IgD-negative memory B cell (primary cell): ENCODE results near the gene ARHGAP23. TPM values are rescaled to one million over a fixed set of nuclear protein-coding genes. Genes with fewer than 3 reads are reported as not detected.

Source experiments
- H3K27ac Mint-ChIP-seq, 3 donors: one replicate each; pipeline ENCODE4 v1.8.0; 2020 to 2022; ENCODE audit warnings: mild to moderate bottlenecking in 3 of 3, mixed read lengths in 3 of 3, moderate library complexity in 1 of 3
- H3K27me3 Mint-ChIP-seq: one replicate; pipeline ENCODE4 v1.8.0; 2021; ENCODE audit warnings: mixed read lengths
- H3K36me3 Mint-ChIP-seq: one replicate; pipeline ENCODE4 v1.8.0; 2020; ENCODE audit warnings: mild to moderate bottlenecking, mixed read lengths
- H3K4me1 Mint-ChIP-seq, 3 donors: one replicate each; pipeline ENCODE4 v1.8.0; 2020 to 2022; ENCODE audit warnings: mixed read lengths in 3 of 3, mild to moderate bottlenecking in 1 of 3
- H3K4me3 Mint-ChIP-seq, 4 donors: one replicate each; pipeline ENCODE4 v1.8.0; 2020 to 2022; ENCODE audit warnings: mild to moderate bottlenecking in 4 of 4, mixed read lengths in 4 of 4, moderate library complexity in 3 of 4
- H3K9me3 Mint-ChIP-seq, 3 donors: one replicate each; pipeline ENCODE4 v1.8.0; 2020 to 2021; ENCODE audit warnings: mixed read lengths in 3 of 3, mild to moderate bottlenecking in 1 of 3
- polyA plus RNA-seq: library from polyadenylated mRNA; unstranded; fragments of 300-500 nt; fragmentation: Illumina TruSeq; gene quantifications from one replicate; pipeline ENCODE4 v1.2.3, GENCODE V29; 2021

Gene ARHGAP23
- polyA plus RNA-seq, 1 donor from 2014 or later: not detected

DNA sequence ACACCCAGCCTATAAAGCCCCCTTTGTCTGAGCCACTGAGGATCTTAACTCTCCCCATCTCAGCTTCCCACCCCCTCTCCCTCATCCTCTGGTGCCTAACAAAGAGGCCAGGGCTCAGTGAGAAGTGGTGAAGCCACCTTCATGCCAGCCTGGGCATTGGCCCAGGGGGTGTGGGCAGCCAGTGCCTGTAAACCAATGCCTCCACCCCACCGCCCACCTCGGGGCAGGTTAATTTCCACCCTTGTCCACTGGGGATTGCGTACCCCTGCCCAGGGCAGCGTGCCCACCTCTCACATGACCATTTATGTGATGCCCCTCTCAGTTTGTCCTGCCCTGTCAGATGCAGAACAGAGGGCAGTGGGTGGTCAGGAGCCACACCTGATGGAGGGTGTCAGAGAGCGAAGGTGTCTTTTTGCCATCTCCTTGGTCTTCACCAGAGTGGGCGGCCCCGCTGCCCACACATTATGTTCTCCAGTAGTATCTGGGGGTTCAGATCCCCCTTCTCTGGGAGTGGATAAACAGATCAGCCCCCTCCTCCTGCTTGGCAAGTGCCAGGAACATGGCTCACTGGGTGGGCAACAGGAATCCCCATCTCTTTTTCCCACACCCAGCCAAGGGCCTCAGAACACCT, 10.1 kb upstream of the ARHGAP23 start:
- Mint-ChIP-seq H3K36me3 (no peaks in the 10 kb centered on the region), H3K9me3 (no peaks in the 10 kb centered on the region), H3K27me3 (peaks cover 44% of the 10 kb centered on the region), H3K27ac (no peak overlapping the region), H3K4me1 (peaks cover 1 to 6% (median 5%) of the 10 kb centered on the region in 3 donors), H3K4me3 (peak overlapping the region in 1 of 4 donors; percentile 17)

DNA sequence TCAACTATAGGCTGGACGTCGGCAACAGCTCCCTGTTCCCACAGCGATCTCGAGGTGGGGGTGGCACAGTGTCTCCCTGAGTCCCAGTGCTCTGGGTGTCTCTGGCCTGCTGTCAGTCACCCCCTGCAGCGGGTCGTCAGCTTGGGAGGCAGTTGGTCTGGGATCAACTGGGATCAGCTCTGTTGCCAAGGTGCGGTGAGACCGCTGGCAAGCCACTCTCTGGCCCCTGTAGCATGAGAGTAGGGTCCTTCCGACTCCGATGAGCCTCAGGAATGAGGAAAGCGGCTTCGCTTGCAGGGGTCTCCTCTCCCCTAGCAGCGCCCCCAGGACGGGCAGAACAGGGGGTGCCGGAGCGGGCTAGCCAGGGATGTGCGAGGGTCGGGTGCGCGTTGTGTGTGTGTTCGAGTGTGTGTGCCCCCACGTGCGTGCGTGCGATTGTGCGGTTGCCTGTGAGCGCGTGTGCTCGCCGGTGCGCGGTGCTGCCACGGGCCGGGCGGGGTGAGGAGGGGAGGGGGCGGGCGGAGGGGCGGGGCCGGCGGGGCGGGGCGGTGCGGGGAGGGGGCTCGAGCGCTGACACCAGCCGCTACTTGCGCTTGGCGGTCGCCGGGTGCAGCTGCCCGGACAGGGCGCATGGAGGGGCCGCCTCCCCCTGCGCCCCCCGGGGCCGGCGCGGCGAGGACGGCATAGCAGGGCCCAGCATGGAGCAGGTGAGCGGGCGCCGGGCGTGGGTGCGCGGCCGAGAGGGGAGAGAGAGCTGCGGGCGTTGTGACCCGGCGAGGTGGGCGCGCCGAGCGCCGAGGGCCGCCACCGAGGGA, 9.4 kb upstream of the ARHGAP23 start:
- peak overlapping the region in 1 of 3 donors; percentile 23 for H3K27ac Mint-ChIP-seq
- peak overlapping the region in 2 of 4 donors; percentile 73 to 78 for H3K4me3 Mint-ChIP-seq
- peaks cover 47% of the 10 kb centered on the region for H3K27me3 Mint-ChIP-seq
- H3K4me1 Mint-ChIP-seq: peaks cover 4 to 9% (median 6%) of the 10 kb centered on the region in 3 donors
- no peaks in the 10 kb centered on the region for H3K9me3 Mint-ChIP-seq
- H3K36me3 Mint-ChIP-seq: no peaks in the 10 kb centered on the region

DNA sequence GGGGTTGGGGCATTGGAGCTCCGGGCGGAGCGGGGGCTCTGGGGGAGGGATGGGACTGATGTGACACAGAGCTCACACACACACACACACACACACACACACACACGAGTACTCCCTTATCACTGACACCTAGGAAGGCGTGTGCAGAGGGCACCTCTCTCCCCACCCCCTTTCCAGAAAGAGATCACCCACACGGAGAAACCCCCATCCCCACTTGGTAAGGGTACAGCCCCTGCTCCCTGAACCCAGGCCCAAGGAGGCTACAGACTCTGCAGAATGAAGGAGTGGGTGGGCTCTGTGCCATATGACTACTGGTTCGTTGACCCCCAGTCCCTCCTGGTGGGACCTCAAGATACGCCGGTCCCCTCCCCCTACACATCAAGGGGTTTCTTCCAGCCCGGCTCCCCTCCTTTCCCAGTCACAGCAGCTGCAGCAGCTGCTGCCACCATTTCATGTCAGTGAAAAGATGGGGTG, 8.7 kb upstream of the ARHGAP23 start:
- Mint-ChIP-seq H3K27me3 (peaks cover 51% of the 10 kb centered on the region), H3K4me3 (peak overlapping the region in 2 of 4 donors; percentile 47 to 70), H3K9me3 (no peaks in the 10 kb centered on the region), H3K27ac (no peak overlapping the region), H3K4me1 (peaks cover 4 to 10% (median 7%) of the 10 kb centered on the region in 3 donors), H3K36me3 (no peaks in the 10 kb centered on the region)

DNA sequence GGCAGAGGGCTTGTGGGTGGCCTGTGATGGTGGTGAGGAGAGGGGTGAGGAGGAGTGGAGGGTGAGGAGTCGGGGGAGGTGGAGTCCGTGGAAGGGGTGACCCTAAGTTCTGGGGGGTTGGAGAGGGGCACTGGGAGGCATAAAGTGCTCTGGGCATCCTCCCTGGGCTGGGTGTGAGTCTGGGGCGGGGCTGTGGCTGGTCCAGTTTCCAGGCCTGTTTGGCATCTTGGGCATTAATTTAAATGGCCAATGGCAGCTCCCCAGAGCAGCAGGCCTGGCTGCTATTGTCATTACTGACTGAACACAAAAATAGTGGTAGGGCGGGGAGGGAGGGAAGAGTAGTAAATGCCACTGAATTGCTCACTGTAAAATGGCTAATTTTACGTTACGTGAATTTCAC, 7.7 kb upstream of the ARHGAP23 start:
- Mint-ChIP-seq H3K27me3 (peaks cover 60% of the 10 kb centered on the region), H3K36me3 (peaks cover 2% of the 10 kb centered on the region), H3K4me3 (peak overlapping the region in 1 of 4 donors; percentile 66), H3K9me3 (no peaks in the 10 kb centered on the region), H3K27ac (no peak overlapping the region), H3K4me1 (peaks cover 4 to 10% (median 7%) of the 10 kb centered on the region in 3 donors)

DNA sequence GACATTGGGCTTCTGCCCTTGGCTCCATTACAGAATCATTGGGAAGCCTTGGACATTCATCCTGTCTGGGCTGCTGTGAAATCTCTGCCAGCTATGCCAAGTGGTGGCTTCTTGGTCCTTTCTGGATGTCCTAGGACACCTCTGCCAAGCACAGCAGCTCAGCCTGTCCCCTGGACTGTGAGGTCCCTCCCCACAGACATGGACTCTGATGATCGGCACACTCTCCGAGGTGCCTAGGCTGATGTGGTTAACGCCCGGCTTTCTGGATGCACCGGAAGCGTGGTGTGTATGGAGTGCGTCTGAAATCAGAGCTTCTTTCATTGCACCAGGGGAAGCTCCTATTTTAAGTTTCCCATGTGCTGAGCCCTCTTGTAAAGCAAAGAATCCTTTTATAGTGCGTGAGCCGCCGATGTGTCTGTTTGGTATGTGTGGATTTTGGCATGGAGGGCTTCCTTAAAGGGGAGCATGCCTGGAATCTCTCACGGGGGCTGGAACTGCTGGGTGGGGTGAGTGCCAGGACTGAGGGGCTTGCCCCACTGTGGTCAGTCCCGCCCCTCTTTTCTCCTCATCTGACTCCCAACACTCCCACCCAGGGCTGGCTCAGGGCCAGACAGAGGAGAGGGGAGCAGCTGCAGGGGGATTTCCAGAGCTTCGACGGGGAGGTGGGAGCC, 7.0 kb upstream of the ARHGAP23 start:
- Mint-ChIP-seq H3K36me3 (peaks cover 2% of the 10 kb centered on the region), H3K4me3 (no peak overlapping the region), H3K9me3 (no peaks in the 10 kb centered on the region), H3K27me3 (peaks cover 62% of the 10 kb centered on the region), H3K4me1 (peaks cover 4 to 10% (median 7%) of the 10 kb centered on the region in 3 donors), H3K27ac (no peak overlapping the region)

DNA sequence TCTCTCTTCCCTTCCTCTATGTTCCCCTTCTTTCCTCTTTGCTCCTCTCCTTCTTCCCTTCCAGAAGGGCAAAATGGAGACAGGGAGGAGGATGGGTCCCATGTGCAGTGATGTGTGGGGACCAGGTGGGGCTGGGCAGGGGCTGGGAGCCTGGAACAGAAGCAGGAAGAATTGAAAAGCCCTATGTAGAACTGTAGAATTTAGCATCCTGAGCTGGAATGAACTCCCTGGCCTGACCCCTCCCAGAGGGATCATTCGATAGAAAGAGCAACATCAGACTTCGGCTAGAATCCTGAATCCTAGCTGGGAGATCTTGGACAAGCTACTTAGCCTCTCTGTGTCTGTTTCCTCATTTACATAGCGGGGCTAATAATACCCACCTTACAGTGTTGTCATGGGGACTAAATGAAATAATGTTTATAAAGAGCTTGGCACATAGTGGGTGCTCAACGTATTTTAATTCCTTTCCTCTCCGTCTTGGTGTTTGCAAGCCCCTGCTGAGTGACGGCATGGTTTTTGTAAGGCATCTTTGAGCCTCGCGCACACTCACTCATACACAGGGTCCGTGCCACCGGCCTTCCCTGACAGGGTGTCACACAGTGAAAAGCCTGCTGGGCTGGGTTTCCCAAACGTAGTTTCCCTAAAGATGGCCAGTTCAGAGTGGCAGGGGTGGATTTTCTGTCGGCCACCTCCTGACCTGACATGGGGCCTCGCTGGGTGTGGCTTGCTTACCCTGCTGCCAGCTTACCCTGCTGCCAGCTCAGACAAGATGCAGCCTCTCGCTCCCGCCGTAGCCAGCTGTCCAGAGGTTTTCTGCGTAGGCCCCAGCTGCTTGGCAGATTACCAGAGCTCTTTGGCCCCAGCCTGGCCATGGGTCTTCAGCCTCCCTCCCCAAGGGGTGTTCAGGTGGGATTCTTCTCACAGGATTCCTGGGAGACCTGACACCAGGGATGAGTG, 6.1 kb upstream of the ARHGAP23 start:
- H3K4me1 Mint-ChIP-seq: peaks cover 4 to 7% (median 7%) of the 10 kb centered on the region in 3 donors
- peaks cover 2% of the 10 kb centered on the region for H3K36me3 Mint-ChIP-seq
- no peak overlapping the region for H3K27ac Mint-ChIP-seq
- no peaks in the 10 kb centered on the region for H3K9me3 Mint-ChIP-seq
- H3K27me3 Mint-ChIP-seq: peaks cover 62% of the 10 kb centered on the region
- H3K4me3 Mint-ChIP-seq: no peak overlapping the region

DNA sequence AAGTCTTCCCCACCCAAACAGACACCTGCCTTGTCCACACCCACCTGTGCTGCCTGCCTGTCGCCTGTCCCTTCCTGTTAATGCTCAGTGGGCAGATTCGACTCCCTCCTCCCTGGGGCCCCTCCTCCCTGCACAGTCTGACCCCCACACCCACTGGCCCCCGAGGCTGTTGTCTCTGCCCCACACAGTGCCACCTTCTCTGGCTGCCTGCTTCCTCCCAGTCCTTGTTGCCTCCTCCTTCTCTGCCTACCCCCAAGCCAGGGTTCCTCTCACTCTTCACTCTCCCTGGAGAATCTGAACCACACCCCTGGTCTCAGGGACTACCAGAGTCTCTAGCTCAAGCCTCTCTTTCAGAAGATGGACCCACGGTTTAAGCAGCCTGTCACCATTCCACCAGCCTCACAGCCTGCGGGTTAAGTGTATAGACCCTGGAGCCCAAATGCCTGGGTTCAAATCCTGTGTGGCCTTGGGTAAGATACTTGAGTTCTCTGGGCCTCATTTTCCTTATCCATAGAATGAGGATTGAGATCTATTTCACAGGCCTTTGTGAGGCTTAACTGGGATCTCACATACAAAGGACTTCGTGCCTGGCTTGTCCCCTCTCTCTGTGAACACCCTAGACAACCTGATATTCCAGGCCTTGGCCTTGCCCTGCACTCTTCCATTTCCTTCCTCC, 3.8 kb upstream of the ARHGAP23 start:
- peaks cover 4% of the 10 kb centered on the region for H3K36me3 Mint-ChIP-seq
- H3K9me3 Mint-ChIP-seq: no peaks in the 10 kb centered on the region
- peaks cover 52% of the 10 kb centered on the region for H3K27me3 Mint-ChIP-seq
- no peak overlapping the region for H3K27ac Mint-ChIP-seq
- H3K4me3 Mint-ChIP-seq: no peak overlapping the region
- peaks cover 5 to 7% (median 6%) of the 10 kb centered on the region in 3 donors for H3K4me1 Mint-ChIP-seq

DNA sequence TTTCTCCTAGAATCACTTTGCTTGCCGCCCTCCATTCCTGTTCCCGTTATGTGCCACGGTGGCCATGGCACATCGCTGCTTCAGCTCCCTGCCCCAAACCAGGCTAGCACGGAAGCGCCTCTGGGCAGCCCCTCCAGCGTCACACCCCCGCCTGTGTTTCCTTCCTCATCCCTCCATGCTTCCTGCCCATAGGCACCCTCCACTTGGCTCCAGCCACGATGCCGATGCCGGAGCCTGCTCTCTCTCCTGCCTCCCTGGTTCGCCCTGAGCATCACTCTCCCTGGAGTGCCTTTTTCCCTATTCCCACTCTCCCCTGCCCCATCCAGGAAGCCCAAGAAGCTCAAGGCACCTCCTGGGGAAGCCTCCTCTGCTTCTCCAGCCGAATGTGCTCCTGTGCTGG, 3.2 kb upstream of the ARHGAP23 start:
- H3K4me1 Mint-ChIP-seq: peaks cover 5 to 7% (median 6%) of the 10 kb centered on the region in 3 donors
- no peak overlapping the region for H3K27ac Mint-ChIP-seq
- H3K4me3 Mint-ChIP-seq: no peak overlapping the region
- peaks cover 4% of the 10 kb centered on the region for H3K36me3 Mint-ChIP-seq
- H3K27me3 Mint-ChIP-seq: peaks cover 46% of the 10 kb centered on the region
- no peaks in the 10 kb centered on the region for H3K9me3 Mint-ChIP-seq

DNA sequence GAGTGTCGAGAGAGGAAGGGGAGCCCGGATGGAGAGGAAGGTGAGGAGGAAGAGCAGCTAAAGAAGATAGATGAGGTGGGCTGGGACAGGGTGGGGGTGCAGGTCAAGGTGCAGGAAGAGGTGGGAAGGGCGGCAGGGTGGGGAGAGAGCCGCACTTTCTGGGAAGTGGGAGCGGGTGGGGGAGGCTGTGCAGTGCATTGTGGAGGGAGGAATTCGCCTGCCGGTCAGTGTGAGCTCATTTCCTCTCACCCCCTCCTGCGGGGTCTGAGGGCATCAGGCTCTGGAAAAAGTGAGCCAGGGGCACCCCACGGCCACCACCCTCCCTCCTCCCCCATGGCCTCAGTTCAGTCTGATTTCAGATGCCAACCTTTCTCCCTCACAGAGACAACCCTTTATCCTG, 2.5 kb upstream of the ARHGAP23 start:
- H3K9me3 Mint-ChIP-seq: no peaks in the 10 kb centered on the region
- H3K4me1 Mint-ChIP-seq: peaks cover 5 to 7% (median 6%) of the 10 kb centered on the region in 3 donors
- peaks cover 45% of the 10 kb centered on the region for H3K27me3 Mint-ChIP-seq
- H3K36me3 Mint-ChIP-seq: peaks cover 4% of the 10 kb centered on the region
- H3K27ac Mint-ChIP-seq: no peak overlapping the region
- no peak overlapping the region for H3K4me3 Mint-ChIP-seq

DNA sequence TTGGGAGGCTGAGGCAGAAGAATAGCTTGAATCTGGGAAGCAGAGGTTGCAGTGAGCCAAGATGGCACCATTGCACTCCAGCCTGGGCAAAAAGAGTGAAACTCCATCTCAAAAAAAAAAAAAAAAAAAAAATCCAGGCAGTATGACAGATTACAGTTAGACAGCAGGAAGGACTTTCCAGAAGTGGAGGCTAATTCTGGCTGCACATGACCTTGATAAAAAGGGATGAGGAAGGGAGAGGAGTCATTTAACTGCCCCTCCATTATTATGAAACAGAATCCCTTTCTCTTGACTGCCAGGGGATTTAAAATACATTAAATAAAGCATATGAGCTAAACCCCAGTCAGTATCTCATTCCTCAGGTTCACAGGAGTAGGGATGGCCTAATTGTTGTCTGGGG, 1.8 kb upstream of the ARHGAP23 start:
- H3K4me1 Mint-ChIP-seq: peaks cover 5 to 7% (median 6%) of the 10 kb centered on the region in 3 donors
- peaks cover 4% of the 10 kb centered on the region for H3K36me3 Mint-ChIP-seq
- H3K9me3 Mint-ChIP-seq: no peaks in the 10 kb centered on the region
- H3K27ac Mint-ChIP-seq: no peak overlapping the region
- H3K27me3 Mint-ChIP-seq: peaks cover 41% of the 10 kb centered on the region
- no peak overlapping the region for H3K4me3 Mint-ChIP-seq

DNA sequence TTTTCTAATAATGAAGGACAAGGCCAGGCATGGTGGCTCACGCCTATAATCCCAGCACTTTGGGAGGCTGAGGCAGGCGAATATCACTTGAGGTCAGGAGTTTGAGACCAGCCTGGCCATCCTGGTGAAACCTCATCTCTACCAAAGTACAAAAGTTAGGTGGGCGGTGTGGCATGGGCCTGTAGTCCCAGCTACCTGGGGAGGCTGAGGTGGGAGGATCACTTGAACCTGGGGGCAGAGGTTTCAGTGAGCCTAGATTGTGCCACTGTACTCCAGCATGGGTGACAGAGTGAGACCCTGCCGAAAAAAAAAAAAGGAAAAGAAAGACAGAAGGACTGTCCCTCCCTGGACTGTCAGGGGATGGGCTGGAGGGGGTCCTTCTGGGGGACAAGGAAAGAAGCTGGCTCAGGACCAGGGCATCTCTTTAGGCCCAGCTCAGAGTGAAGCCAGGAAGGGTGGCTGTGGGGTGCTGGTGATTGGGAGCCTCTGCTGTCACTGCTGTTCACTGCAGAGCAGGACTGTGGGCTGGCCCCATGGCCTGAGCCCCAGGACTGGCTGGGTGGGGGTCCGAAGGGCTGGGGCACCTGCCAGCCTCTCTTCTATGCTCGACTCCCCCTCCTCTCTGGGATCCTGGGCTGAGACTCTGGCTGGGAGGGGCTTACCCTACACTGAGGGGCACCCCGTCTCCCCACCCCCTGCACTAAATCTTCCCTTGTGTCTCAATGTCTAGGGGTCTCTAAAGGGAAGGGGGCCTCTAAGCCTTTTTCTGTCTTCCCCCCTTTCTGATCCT, 909 bp upstream of the ARHGAP23 start:
- Mint-ChIP-seq H3K9me3 (no peaks in the 10 kb centered on the region), H3K4me3 (peak overlapping the region; percentile 44 to 80 (median 76)), H3K27ac (peak overlapping the region in 1 of 3 donors; percentile 35), H3K27me3 (peaks cover 37% of the 10 kb centered on the region), H3K4me1 (peaks cover 5 to 7% (median 6%) of the 10 kb centered on the region in 3 donors), H3K36me3 (peaks cover 4% of the 10 kb centered on the region)

DNA sequence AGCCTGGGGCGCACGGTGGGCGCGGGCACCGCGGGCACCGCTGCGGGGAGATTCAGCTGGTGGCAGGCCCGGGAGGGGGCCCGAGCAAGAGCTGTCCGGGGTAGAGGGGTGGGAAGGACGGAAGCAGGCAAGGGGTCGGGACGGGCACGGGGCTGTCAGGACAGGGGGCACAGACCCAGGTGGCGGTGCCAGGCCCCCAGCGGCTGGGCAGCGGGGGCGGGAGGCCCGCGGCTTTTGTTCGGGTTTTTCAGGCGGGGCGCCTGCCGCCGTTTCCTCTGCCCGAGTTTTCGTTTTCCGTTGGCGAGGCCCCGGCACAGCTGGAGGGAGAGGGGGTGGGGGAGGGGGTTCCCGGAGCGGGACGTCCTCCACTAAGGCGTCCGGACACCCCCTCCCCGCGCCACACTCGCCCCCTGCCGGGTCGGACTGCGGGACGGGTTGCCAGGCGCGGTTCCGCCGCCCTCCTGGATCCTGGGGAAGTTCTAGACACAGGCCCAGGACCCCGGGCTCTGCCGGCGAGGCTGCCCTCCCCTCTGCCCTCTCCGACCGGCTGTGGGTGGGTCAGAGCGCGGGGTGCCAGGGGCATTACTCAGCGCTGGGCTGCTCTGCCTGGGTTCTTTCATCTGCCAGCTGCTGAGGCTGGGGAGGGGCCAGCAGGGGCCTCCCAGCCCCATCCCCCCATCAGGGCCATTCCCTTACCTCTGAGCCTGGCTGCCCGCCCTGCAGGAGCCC, 543 bp downstream of the ARHGAP23 start:
- Mint-ChIP-seq H3K9me3 (no peaks in the 10 kb centered on the region), H3K36me3 (peaks cover 4% of the 10 kb centered on the region)

More for the DNA sequence above, 543 bp downstream of the ARHGAP23 start:
- Mint-ChIP-seq H3K27me3 (peaks cover 32% of the 10 kb centered on the region), H3K4me1 (peaks cover 1 to 7% (median 4%) of the 10 kb centered on the region in 3 donors), H3K4me3 (peak overlapping the region in 3 of 4 donors; percentile 38 to 74 (median 67)), H3K27ac (no peak overlapping the region)
